B cell (primary cell): ENCODE measurements around the gene KMT2D.

Source experiments
- CTCF ChIP-seq: fragments of 200-600 bp; IDR thresholded peaks from one replicate; pipeline ENCODE4 v1.8.0; 2022; ENCODE audit warnings: antibody characterized with exemption, mild to moderate bottlenecking
- EZH2 ChIP-seq: IDR thresholded peaks from 2 replicates; pipeline ENCODE4 v1.6.1; 2012; ENCODE audit warnings: borderline replicate concordance, low read depth, mild to moderate bottlenecking, moderate library complexity, low read length; ENCODE audit not compliant: insufficient read depth, poor library complexity, severe bottlenecking

- no peak for TF ChIP-seq CTCF
- TF ChIP-seq EZH2: no peak
These were observed 32.3 kb upstream of the KMT2D start for GRCh38 chr12:49092816-49093406.
